Endothelial cell of umbilical vein (primary cell): Measurements from ENCODE around the gene NGEF. TPM values are rescaled to one million over a fixed set of nuclear protein-coding genes. Genes with fewer than 3 reads are reported as not detected.

Source experiments
- BruUV-seq: library from RNA; stranded (reverse); fragments of 400-500 nt; replicated peaks from 2 replicates; lab custom pipeline; 2021; lab: Mats Ljungman, UMichigan
- CTCF ChIA-PET: fragments of 300-600, 350-600 bp; sonication (Branson Sonifier 250); formaldehyde crosslinking; loops from one replicate; lab custom pipeline; 2021; ENCODE audit warnings: antibody characterized with exemption, inconsistent platforms; lab: Charles Lee
- POLR2A ChIA-PET: fragments of 300-600, 350-600 bp; sonication (Branson Sonifier 250); formaldehyde crosslinking; loops from one replicate; lab custom pipeline; 2021; ENCODE audit warnings: antibody characterized with exemption, inconsistent platforms; lab: Charles Lee
- DNase-seq: peaks from one replicate; pipeline ENCODE4 v3.0.0-alpha.2; 2011; ENCODE audit warnings: low read depth, low spot score
- FAIRE-seq: peaks from 2 replicates; lab custom pipeline; 2011; peaks lifted over from hg19 to GRCh38; lab: Jason Lieb, UNC
- H2AFZ ChIP-seq: 2 replicates; pipeline ENCODE4 v1.6.0; 2012; ENCODE audit warnings: low read depth, low read length, control low read depth, inconsistent platforms
- H3K27ac ChIP-seq: 2 replicates; pipeline ENCODE4 v1.5.1; 2011; ENCODE audit warnings: low read depth, mild to moderate bottlenecking, control low read depth, low read length, moderate library complexity; ENCODE audit not compliant: insufficient read depth
- H3K27me3 ChIP-seq, 2 experiments: 2 replicates each; pipeline versions ENCODE4 v1.6.0 to v1.6.1; 2011; ENCODE audit warnings: low read length in 2 of 2, mixed read lengths in 1 of 2; ENCODE audit not compliant: control insufficient read depth in 2 of 2, insufficient read depth in 2 of 2
- H3K36me3 ChIP-seq, 2 experiments: 2 replicates in 1 of 2; 3 replicates in 1 of 2; pipeline ENCODE4 v1.5.1; 2011; ENCODE audit warnings: low read length in 2 of 2, mild to moderate bottlenecking in 1 of 2, moderate library complexity in 1 of 2; ENCODE audit not compliant: control insufficient read depth in 2 of 2, insufficient read depth in 2 of 2; ENCODE audit errors: extremely low read depth in 1 of 2
- H3K4me1 ChIP-seq: 3 replicates; pipeline ENCODE4 v1.5.1; 2011; ENCODE audit warnings: mild to moderate bottlenecking, low read length; ENCODE audit not compliant: control insufficient read depth, insufficient read depth; ENCODE audit errors: extremely low read depth
- H3K4me2 ChIP-seq: 2 replicates; pipeline ENCODE4 v1.6.1; 2011; ENCODE audit warnings: low read length, control low read depth, mixed read lengths; ENCODE audit not compliant: insufficient read depth
- H3K4me3 ChIP-seq, 3 experiments: fragments of 200-600 bp in 1 of 3; sonication (generic), shearing (Covaris generic) in 1 of 3; replicated peaks in 1 of 3; 2 replicates each; pipeline ENCODE4 v1.5.1; 2011 to 2016; ENCODE audit warnings: control low read depth in 3 of 3, low read length in 3 of 3, mild to moderate bottlenecking in 2 of 3, inconsistent platforms in 1 of 3, low read depth in 1 of 3, moderate library complexity in 1 of 3; ENCODE audit not compliant: insufficient read depth in 1 of 3
- H3K79me2 ChIP-seq: 2 replicates; pipeline ENCODE4 v1.6.0; 2012; ENCODE audit warnings: low read length, inconsistent platforms; ENCODE audit not compliant: control insufficient read depth, insufficient read depth
- H3K9ac ChIP-seq: replicated peaks from 2 replicates; pipeline ENCODE3; 2011; ENCODE audit warnings: low read length, control low read depth; ENCODE audit not compliant: insufficient read depth; ENCODE audit errors: extremely low read depth
- H3K9me1 ChIP-seq: replicated peaks from 3 replicates; pipeline ENCODE4 v1.6.0; 2011; ENCODE audit warnings: mild to moderate bottlenecking, low read length; ENCODE audit not compliant: control insufficient read depth, insufficient read depth; ENCODE audit errors: extremely low read depth
- H3K9me3 ChIP-seq: replicated peaks from 2 replicates; pipeline ENCODE4 v1.5.1; 2012; ENCODE audit warnings: low read length, inconsistent platforms; ENCODE audit not compliant: control insufficient read depth, insufficient read depth
- H4K20me1 ChIP-seq: replicated peaks from 2 replicates; pipeline ENCODE3; 2011; ENCODE audit warnings: mild to moderate bottlenecking, low read length; ENCODE audit not compliant: control insufficient read depth, insufficient read depth; ENCODE audit errors: extremely low read depth
- CTCF ChIP-seq, 2 donors: IDR thresholded peaks; 1 replicate in 1 of 2; 2 replicates in 1 of 2; pipeline ENCODE4 v1.5.1; 2011; ENCODE audit warnings: low read length in 2 of 2, mild to moderate bottlenecking in 2 of 2, moderate library complexity in 2 of 2, control low read depth in 1 of 2, inconsistent platforms in 1 of 2, low read depth in 1 of 2; ENCODE audit not compliant: insufficient read depth in 1 of 2; ENCODE audit errors: extremely low read depth in 1 of 2
- EZH2 ChIP-seq: IDR thresholded peaks from 2 replicates; pipeline ENCODE4 v1.6.1; 2012; ENCODE audit warnings: borderline replicate concordance, low read depth, mild to moderate bottlenecking, moderate library complexity, low read length, inconsistent platforms; ENCODE audit not compliant: severe bottlenecking
- FOS ChIP-seq: IDR thresholded peaks from 2 replicates; pipeline ENCODE4 v1.6.1; 2011; ENCODE audit warnings: mild to moderate bottlenecking, low read length, moderate library complexity, borderline replicate concordance; ENCODE audit not compliant: insufficient read depth
- GATA2 ChIP-seq: IDR thresholded peaks from 2 replicates; pipeline ENCODE4 v1.7.0; 2011; ENCODE audit warnings: low read depth, mild to moderate bottlenecking, moderate library complexity, mixed read lengths, low read length; ENCODE audit not compliant: insufficient read length, insufficient read depth
- JUN ChIP-seq: IDR thresholded peaks from 2 replicates; pipeline ENCODE4 v1.6.1; 2011; ENCODE audit warnings: borderline replicate concordance, low read depth; ENCODE audit not compliant: insufficient read length, insufficient read depth
- MAX ChIP-seq: IDR thresholded peaks from 2 replicates; pipeline ENCODE4 v1.6.1; 2011; ENCODE audit not compliant: insufficient read depth, insufficient read length
- MYC ChIP-seq: IDR thresholded peaks from one replicate; pipeline ENCODE4 v1.6.1; 2011; ENCODE audit warnings: mild to moderate bottlenecking, low read depth, low read length
- POLR2A ChIP-seq: IDR thresholded peaks from 2 replicates; pipeline ENCODE4 v1.6.1; 2012; ENCODE audit warnings: low read depth, mild to moderate bottlenecking, control low read depth, low read length
- POLR2AphosphoS5 ChIP-seq: IDR thresholded peaks from 2 replicates; pipeline ENCODE4 v1.6.1; 2012; ENCODE audit warnings: low read depth, mild to moderate bottlenecking, control low read depth, low read length, moderate library complexity; ENCODE audit not compliant: insufficient read depth
- dilution Hi-C: fragments of 300-500 bp; cut with MboI; formaldehyde crosslinking; loops from one replicate; pipeline ENCODE4 v1.15.0; 2019; ENCODE audit warnings: low sequenced_read_pairs; ENCODE audit not compliant: extremely low pct_ligation_motif_present
- intact Hi-C: fragments of 100-400 bp; cut with micrococcal nuclease; formaldehyde crosslinking; loops from one replicate; pipeline ENCODE4 v1.10.0; 2022
- polyA plus RNA-seq, 4 experiments: library from polyadenylated mRNA; depleted of rRNA in 3 of 4; stranded (reverse) in 3 of 4; unstranded in 1 of 4; fragments of >200 nt; gene quantifications; 2 replicates each; pipeline versions ENCODE4 v1.2.1 to v1.2.3, GENCODE V29; 2011 to 2012; ENCODE audit warnings: missing spikeins in 1 of 4
- total RNA-seq: library from RNA; stranded (reverse); gene quantifications from 2 replicates; pipeline ENCODE4 v1.2.3, GENCODE V29; 2021

The NGEF gene
- total and polyA plus RNA-seq, 2 donors (not counting 3 experiments of a cell fraction or from before 2014, with no cell fraction given): 0.22 to 0.41 TPM

GRCh38 chr2:232954691-232955090 is 58.4 kb downstream of the NGEF start:
- no peaks in the 10 kb centered on the region for H3K9me3 ChIP-seq
- BruUV-seq: no TSS peak
- ChIA-PET POLR2A (no interaction called here), CTCF (interaction anchor here (1.2 to 1.4 kb wide), 2 partner anchors 74 to 100 kb away, joined by 3 to 4 read pairs; no protein-coding TSS in a partner anchor)
- intact Hi-C loops: no loop called here
- H3K27me3 ChIP-seq: peaks cover 0 to 6% of the 10 kb centered on the region in 2 experiments
- no peaks in the 10 kb centered on the region for H3K36me3 ChIP-seq
- no peak for FAIRE-seq
- no peaks in the 10 kb centered on the region for H4K20me1 ChIP-seq
- H3K4me1 ChIP-seq: no peaks in the 10 kb centered on the region
- H3K4me2 ChIP-seq: no peak overlapping the region
- H3K9ac ChIP-seq: no peak overlapping the region
- dilution Hi-C loops: no loop called here
- H3K27ac ChIP-seq: no peak overlapping the region
- no peak overlapping the region for H3K4me3 ChIP-seq
- no peaks in the 10 kb centered on the region for H3K9me1 ChIP-seq
- TF ChIP-seq POLR2A: no peak
- no peak for TF ChIP-seq FOS
- TF ChIP-seq POLR2AphosphoS5: no peak
- TF ChIP-seq JUN: no peak
- no peak for TF ChIP-seq MAX
- no peak for TF ChIP-seq GATA2
- no peak for TF ChIP-seq MYC
- no peak for TF ChIP-seq CTCF (IDR thresholded peaks at IDR 0.05; ENCODE audit: extremely low read depth in 1 of 2, insufficient read depth in 1 of 2, low read depth in 1 of 2, low read length in 2 of 2)
- no peak for TF ChIP-seq EZH2
- DNase-seq: no peak
- no peaks in the 10 kb centered on the region for H3K79me2 ChIP-seq
- no peak overlapping the region for H2AFZ ChIP-seq
